HepG2 (cell line): Measurements from ENCODE around the gene USP7.

ENCODE experiments used
- ARHGAP35 ChIP-seq: sonication (generic); formaldehyde crosslinking; IDR thresholded peaks from 2 replicates; pipeline ENCODE4 v1.9.0; 2022; ENCODE audit warnings: mild to moderate bottlenecking, inconsistent platforms, moderate library complexity, missing genetic modification reagents, borderline replicate concordance
- CHD2 ChIP-seq: IDR thresholded peaks from 2 replicates; pipeline ENCODE4 v1.6.1; 2011; ENCODE audit warnings: low read depth, low read length, improper control_type of control experiment
- CTCF ChIP-seq: sonication (generic); formaldehyde crosslinking; IDR thresholded peaks from 2 replicates; pipeline ENCODE4 v1.5.0; 2020; ENCODE audit warnings: mild to moderate bottlenecking, missing genetic modification reagents, moderate library complexity
- MED8 ChIP-seq: sonication (generic); formaldehyde crosslinking; IDR thresholded peaks from 2 replicates; pipeline ENCODE4 v1.8.1; 2023; ENCODE audit warnings: mild to moderate bottlenecking, missing genetic modification reagents; ENCODE audit not compliant: insufficient replicate concordance
- MXI1 ChIP-seq: IDR thresholded peaks from 3 replicates; pipeline ENCODE4 v1.6.1; 2012; ENCODE audit warnings: low read depth, low read length, inconsistent platforms, borderline replicate concordance
- SNAPC2 ChIP-seq: sonication (generic); formaldehyde crosslinking; IDR thresholded peaks from 2 replicates; pipeline ENCODE4 v1.8.1; 2022; ENCODE audit warnings: mild to moderate bottlenecking, missing genetic modification reagents
- TAF1 ChIP-seq: sonication (generic); formaldehyde crosslinking; IDR thresholded peaks from 2 replicates; pipeline ENCODE4 v1.4.0; 2020; ENCODE audit warnings: missing genetic modification reagents
- ZBTB21 ChIP-seq: sonication (generic); formaldehyde crosslinking; IDR thresholded peaks from 2 replicates; pipeline ENCODE4 v1.4.0; 2020; ENCODE audit warnings: missing genetic modification reagents
- TF ChIP-seq, protein P1 (sequence below): sonication (generic); formaldehyde crosslinking; IDR thresholded peaks from 2 replicates; pipeline ENCODE4 v1.9.0; 2022; ENCODE audit warnings: missing genetic modification reagents, mild to moderate bottlenecking, borderline replicate concordance

DNA sequence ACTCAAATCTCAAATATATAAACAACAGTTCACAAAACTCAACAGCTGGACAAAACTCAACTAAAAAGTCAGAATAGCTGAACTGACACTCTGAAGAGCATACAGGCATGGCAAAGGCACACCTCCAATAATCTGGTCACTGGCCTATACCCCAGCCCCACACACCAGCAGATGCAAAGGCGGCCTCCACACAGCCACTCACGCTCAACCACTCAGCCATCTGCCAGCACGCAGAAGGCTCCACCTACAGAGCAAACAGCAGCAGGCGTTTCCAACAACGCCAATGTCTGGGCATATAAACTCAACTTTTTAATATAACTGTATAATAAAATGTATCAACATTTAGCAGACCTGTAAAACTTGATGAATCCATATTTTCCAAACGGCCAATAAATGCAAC is 17.2 kb downstream of the USP7 start:
- TF ChIP-seq CTCF (CRISPR knock-in tag) (0 out of 2 replicates have a peak, but pooled peaks have one; percentile 5), CHD2 (no peak), ARHGAP35 (CRISPR knock-in tag) (no peak), MXI1 (no peak), TAF1 (CRISPR knock-in tag) (no peak), SNAPC2 (CRISPR knock-in tag) (no peak), ZBTB21 (no peak), MED8 (CRISPR knock-in tag) (peak; percentile 42)
- TF ChIP-seq, protein P1, sequence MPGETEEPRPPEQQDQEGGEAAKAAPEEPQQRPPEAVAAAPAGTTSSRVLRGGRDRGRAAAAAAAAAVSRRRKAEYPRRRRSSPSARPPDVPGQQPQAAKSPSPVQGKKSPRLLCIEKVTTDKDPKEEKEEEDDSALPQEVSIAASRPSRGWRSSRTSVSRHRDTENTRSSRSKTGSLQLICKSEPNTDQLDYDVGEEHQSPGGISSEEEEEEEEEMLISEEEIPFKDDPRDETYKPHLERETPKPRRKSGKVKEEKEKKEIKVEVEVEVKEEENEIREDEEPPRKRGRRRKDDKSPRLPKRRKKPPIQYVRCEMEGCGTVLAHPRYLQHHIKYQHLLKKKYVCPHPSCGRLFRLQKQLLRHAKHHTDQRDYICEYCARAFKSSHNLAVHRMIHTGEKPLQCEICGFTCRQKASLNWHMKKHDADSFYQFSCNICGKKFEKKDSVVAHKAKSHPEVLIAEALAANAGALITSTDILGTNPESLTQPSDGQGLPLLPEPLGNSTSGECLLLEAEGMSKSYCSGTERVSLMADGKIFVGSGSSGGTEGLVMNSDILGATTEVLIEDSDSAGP = no peak
